Gastrocnemius medialis (tissue), 4 donors: ENCODE results near the gene ARMC7. TPM values are rescaled to one million over a fixed set of nuclear protein-coding genes. Genes with fewer than 3 reads are reported as not detected.

Source experiments
- ATAC-seq, 2 donors: fragments of 150-250 bp; one replicate each; pipeline ENCODE4 v1.9.1; 2016
- DNase-seq, 2 donors: peaks; one replicate each; pipeline ENCODE4 v3.0.0-alpha.2; 2019
- H3K27ac ChIP-seq, 4 donors: fragments of 200-600 bp; sonication (generic); 1 replicate in 1 of 4; 2 replicates in 3 of 4; pipeline ENCODE4 v1.5.1; 2016 to 2018; ENCODE audit warnings: mild to moderate bottlenecking in 2 of 4, moderate library complexity in 1 of 4
- H3K27me3 ChIP-seq, 3 donors: fragments of 200-600 bp; sonication (generic) in 2 of 3; 1 replicate in 1 of 3; 2 replicates in 2 of 3; pipeline versions ENCODE4 v1.5.1 to v1.6.0; 2016 to 2019; ENCODE audit warnings: mild to moderate bottlenecking in 1 of 3, moderate library complexity in 1 of 3
- H3K36me3 ChIP-seq, 2 donors: fragments of 200-600 bp; sonication (generic) in 1 of 2; one replicate each; pipeline ENCODE4 v1.5.1; 2017 to 2018
- H3K4me1 ChIP-seq, 2 donors: fragments of 200-600 bp; sonication (generic) in 1 of 2; one replicate each; pipeline ENCODE4 v1.5.1; 2016 to 2017; ENCODE audit warnings: mild to moderate bottlenecking in 2 of 2
- H3K4me3 ChIP-seq, 4 donors: fragments of 200-600 bp; sonication (generic) in 3 of 4; 1 replicate in 1 of 4; 2 replicates in 3 of 4; pipeline ENCODE4 v1.5.1; 2016 to 2019; ENCODE audit warnings: mild to moderate bottlenecking in 2 of 4
- H3K9me3 ChIP-seq, 3 donors: fragments of 200-600 bp; sonication (generic) in 2 of 3; 1 replicate in 1 of 3; 2 replicates in 2 of 3; pipeline ENCODE4 v1.5.1; 2016 to 2019
- POLR2A ChIP-seq, 2 donors: fragments of 450-650 bp; IDR thresholded peaks; one replicate each; pipeline ENCODE4 v1.6.1; 2017; ENCODE audit warnings: antibody characterized with exemption in 2 of 2, mild to moderate bottlenecking in 2 of 2, moderate library complexity in 2 of 2
- in situ Hi-C, 4 donors: fragments of 200-750 bp; cut with MboI; loops; one replicate each; pipeline versions ENCODE4 v1.15.0 to v1.8.0; 2017; ENCODE audit warnings: low sequenced_read_pairs in 4 of 4
- intact Hi-C: fragments of 100-400 bp; cut with DNase I; formaldehyde crosslinking; loops from one replicate; pipeline ENCODE4 v1.15.1; 2023; ENCODE audit warnings: low total_unique reads
- total RNA-seq, 4 donors: library from RNA; depleted of rRNA; stranded (reverse); fragments of >200 nt; gene quantifications; one replicate each; pipeline versions ENCODE4 v1.1.0 to v1.2.3, GENCODE V29; 2016
- TF ChIP-seq, protein P1 (sequence below), 5 experiments: fragments of 450-650 bp in 3 of 5; fragments of 200-600 bp in 2 of 5; sonication (generic) in 2 of 5; IDR thresholded peaks in 4 of 5; conservative IDR thresholded peaks in 1 of 5; 1 replicate in 4 of 5; 2 replicates in 1 of 5; pipeline ENCODE4 v1.5.1; 2016 to 2019; ENCODE audit warnings: antibody characterized with exemption in 5 of 5, mild to moderate bottlenecking in 3 of 5, moderate library complexity in 3 of 5

Gene ARMC7
- total RNA-seq, 4 donors from 2014 or later: 2.0 to 4.4 (median 3.0) TPM

DNA sequence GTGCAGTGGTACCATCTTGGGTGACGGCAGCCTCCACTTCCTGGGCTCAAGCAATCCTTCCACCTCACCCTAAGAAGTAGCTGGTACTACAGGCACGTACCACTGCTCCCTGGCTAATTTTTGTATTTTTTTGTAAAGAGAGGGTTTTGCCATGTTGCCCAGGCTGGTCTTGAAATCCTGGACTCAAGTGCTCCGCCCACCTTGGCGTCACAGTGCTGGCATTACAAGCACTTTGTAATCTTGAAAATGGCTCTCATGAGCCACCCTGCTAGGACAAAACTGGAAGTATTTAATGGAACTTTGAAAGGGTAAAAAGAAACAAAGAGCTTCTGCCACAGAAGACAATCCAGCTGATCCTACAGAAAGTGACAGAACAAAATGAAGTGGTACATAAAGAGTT, 63.8 kb downstream of the ARMC7 start:
- intact Hi-C loops: loop anchor here (10.0 kb wide), 1 partner anchor 109 kb away; no protein-coding TSS in a partner anchor
- TF ChIP-seq, protein P1, sequence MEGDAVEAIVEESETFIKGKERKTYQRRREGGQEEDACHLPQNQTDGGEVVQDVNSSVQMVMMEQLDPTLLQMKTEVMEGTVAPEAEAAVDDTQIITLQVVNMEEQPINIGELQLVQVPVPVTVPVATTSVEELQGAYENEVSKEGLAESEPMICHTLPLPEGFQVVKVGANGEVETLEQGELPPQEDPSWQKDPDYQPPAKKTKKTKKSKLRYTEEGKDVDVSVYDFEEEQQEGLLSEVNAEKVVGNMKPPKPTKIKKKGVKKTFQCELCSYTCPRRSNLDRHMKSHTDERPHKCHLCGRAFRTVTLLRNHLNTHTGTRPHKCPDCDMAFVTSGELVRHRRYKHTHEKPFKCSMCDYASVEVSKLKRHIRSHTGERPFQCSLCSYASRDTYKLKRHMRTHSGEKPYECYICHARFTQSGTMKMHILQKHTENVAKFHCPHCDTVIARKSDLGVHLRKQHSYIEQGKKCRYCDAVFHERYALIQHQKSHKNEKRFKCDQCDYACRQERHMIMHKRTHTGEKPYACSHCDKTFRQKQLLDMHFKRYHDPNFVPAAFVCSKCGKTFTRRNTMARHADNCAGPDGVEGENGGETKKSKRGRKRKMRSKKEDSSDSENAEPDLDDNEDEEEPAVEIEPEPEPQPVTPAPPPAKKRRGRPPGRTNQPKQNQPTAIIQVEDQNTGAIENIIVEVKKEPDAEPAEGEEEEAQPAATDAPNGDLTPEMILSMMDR (IDR thresholded peaks at IDR 0.05 in 4 of 5, conservative IDR thresholded peaks at IDR 0.05 in 1 of 5): no peak
- Histone ChIP-seq H3K4me1 (no peaks in the 10 kb centered on the region), H3K27ac (no peak overlapping the region), H3K9me3 (no peaks in the 10 kb centered on the region), H3K27me3 (no peaks in the 10 kb centered on the region), H3K4me3 (no peak overlapping the region), H3K36me3 (peaks cover 2 to 56% of the 10 kb centered on the region in 2 donors)
- DNase-seq: no peak
- no peak for ATAC-seq
- in situ Hi-C loops: loop anchor here in 3 of 4 donors (10.0 kb wide), 2 partner anchors 49 to 59 kb away; no protein-coding TSS in a partner anchor

DNA sequence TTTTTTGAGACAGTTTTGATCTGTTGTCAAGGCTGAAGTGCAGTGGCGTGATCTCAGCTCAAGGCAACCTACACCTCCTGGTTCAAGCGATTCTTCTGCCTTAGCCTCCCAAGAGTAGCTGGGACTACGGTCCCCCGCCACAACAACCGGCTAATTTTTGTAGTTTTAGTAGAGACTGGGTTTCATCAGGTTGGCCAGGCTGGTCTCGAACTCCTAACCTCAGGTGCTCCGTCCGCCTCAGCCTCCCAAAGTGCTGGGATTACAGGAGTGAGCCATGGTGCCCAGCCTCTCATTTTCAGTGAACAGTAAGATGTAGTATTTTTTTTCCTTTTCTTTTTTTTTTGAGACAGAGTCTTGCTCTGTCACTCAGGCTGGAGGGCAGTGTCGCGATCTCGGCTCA, 65.2 kb downstream of the ARMC7 start:
- Histone ChIP-seq H3K4me3 (no peak overlapping the region), H3K9me3 (no peaks in the 10 kb centered on the region), H3K4me1 (peaks cover 5% of the 10 kb centered on the region in 2 donors), H3K36me3 (peaks cover 2 to 61% of the 10 kb centered on the region in 2 donors), H3K27me3 (no peaks in the 10 kb centered on the region), H3K27ac (no peak overlapping the region)
- TF ChIP-seq, protein P1 (IDR thresholded peaks at IDR 0.05 in 4 of 5, conservative IDR thresholded peaks at IDR 0.05 in 1 of 5): no peak
- TF ChIP-seq POLR2A (IDR thresholded peaks at IDR 0.05): no peak
- DNase-seq (no peak), ATAC-seq (no peak)
- intact Hi-C loops: loop anchor here (10.0 kb wide), 1 partner anchor 110 kb away; no protein-coding TSS in a partner anchor
- in situ Hi-C loops: loop anchor here (5.0 to 25.0 kb wide), 4 partner anchors 50 to 213 kb away; partner anchors contain the start of gene HID1 (in 1 of the 4)

DNA sequence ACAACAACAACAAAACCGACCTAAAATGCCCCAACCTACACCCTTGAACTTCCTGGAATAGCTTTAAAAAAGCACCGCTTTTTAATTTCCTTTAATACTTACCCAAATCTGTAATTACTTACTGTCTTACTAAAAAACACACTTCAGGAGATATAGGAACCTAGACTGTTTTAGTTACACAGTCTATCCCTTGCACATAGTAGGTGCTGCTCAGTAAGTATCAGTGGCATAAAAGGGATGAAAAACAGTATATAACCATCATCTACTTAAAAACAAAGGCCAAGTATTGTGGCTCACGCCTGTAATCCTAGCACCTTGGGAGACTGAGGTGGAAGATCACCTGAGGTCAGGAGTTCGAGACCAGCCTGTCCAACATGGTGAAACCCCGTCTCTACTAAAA, 66.9 kb downstream of the ARMC7 start:
- Histone ChIP-seq H3K9me3 (no peaks in the 10 kb centered on the region), H3K27ac (no peak overlapping the region), H3K4me3 (no peak overlapping the region), H3K36me3 (peaks cover 2 to 61% of the 10 kb centered on the region in 2 donors), H3K4me1 (peaks cover 21 to 22% of the 10 kb centered on the region in 2 donors), H3K27me3 (no peaks in the 10 kb centered on the region)
- in situ Hi-C loops (loop anchor here (5.0 to 25.0 kb wide), 4 partner anchors 52 to 214 kb away; partner anchors contain the start of gene HID1 (in 1 of the 4)), intact Hi-C loops (loop anchor here (10.0 kb wide), 1 partner anchor 112 kb away; no protein-coding TSS in a partner anchor)
- ATAC-seq: no peak
- no peak for DNase-seq
- TF ChIP-seq, protein P1 (IDR thresholded peaks at IDR 0.05 in 4 of 5, conservative IDR thresholded peaks at IDR 0.05 in 1 of 5): no peak

DNA sequence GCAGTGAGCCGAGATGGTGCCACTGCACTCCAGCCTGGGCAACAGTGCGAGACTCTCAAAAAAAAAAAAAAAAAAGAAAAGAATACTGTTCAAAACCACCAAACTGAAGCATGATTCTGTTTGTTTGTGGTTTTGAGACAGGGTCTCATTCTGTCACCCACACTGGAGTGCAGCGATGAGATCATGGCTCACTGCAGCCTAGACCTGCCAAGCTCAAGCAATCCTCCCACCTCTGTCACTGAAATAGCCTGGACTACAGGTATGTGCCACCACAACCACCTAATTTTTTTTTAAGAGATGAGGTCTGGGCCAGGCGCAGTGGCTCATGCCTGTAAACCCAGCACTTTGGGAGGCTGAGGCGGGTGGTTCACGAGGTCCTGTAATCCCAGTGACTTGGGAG, 68.7 kb downstream of the ARMC7 start:
- in situ Hi-C loops (loop anchor here (5.0 to 25.0 kb wide), 4 partner anchors 54 to 216 kb away; partner anchors contain the start of gene HID1 (in 1 of the 4)), intact Hi-C loops (loop anchor here (10.0 kb wide), 1 partner anchor 114 kb away; no protein-coding TSS in a partner anchor)
- Histone ChIP-seq H3K9me3 (no peaks in the 10 kb centered on the region), H3K27me3 (no peaks in the 10 kb centered on the region), H3K4me3 (no peak overlapping the region), H3K4me1 (peaks cover 25% of the 10 kb centered on the region in 2 donors), H3K36me3 (peaks cover 2 to 47% of the 10 kb centered on the region in 2 donors), H3K27ac (peak overlapping the region in 1 of 4 donors; percentile 37)
- DNase-seq (no peak), ATAC-seq (no peak)
- no peak for TF ChIP-seq POLR2A (IDR thresholded peaks at IDR 0.05)
- TF ChIP-seq, protein P1 (IDR thresholded peaks at IDR 0.05 in 4 of 5, conservative IDR thresholded peaks at IDR 0.05 in 1 of 5): no peak

Other genes starting within 250 kb of the ARMC7 start
- 1 to 10 TPM; 2.1 to 6.0 (median 3.2) TPM for gene FDXR, start 237.0 kb upstream of the ARMC7 start, total RNA-seq
- not detected for gene FADS6, start 216.3 kb upstream of the ARMC7 start, total RNA-seq
- not detected for gene USH1G, start 186.7 kb upstream of the ARMC7 start, total RNA-seq
- gene OTOP2, start 185.7 kb upstream of the ARMC7 start, total RNA-seq: under 1 TPM in 1 of 4 donors, not detected in 3; 0.19 TPM
- gene OTOP3, start 174.1 kb upstream of the ARMC7 start, total RNA-seq: not detected
- 1 to 10 TPM; 2.2 to 4.3 (median 2.9) TPM for gene HID1, start 137.2 kb upstream of the ARMC7 start, total RNA-seq
- gene CDR2L, start 122.3 kb upstream of the ARMC7 start, total RNA-seq: 1 to 10 TPM; 1.3 to 3.6 (median 2.6) TPM
- 100 to 1,000 TPM in 3 of 4 donors, 10 to 100 TPM in 1; 97.9 to 141 (median 107) TPM for gene MRPL58, start 97.3 kb upstream of the ARMC7 start, total RNA-seq
- gene ATP5PD, start 63.0 kb upstream of the ARMC7 start, total RNA-seq: 100 to 1,000 TPM; 377 to 495 (median 491) TPM
- gene KCTD2, start 62.7 kb upstream of the ARMC7 start, total RNA-seq: 10 to 100 TPM; 29.4 to 51.1 (median 41.8) TPM
- gene SLC16A5, start 22.0 kb upstream of the ARMC7 start, total RNA-seq: 1 to 10 TPM; 1.5 to 7.9 (median 6.9) TPM
- 100 to 1,000 TPM in 1 of 4 donors, 10 to 100 TPM in 3; 62.8 to 111 (median 68.0) TPM for gene NT5C, start 21.8 kb downstream of the ARMC7 start, total RNA-seq
- gene JPT1, start 44.5 kb downstream of the ARMC7 start, total RNA-seq: 100 to 1,000 TPM in 1 of 4 donors, 10 to 100 TPM in 3; 35.5 to 113 (median 71.8) TPM
- gene SUMO2, start 73.0 kb downstream of the ARMC7 start, total RNA-seq: 10 to 100 TPM; 36.7 to 45.1 (median 43.3) TPM
- gene NUP85, start 95.7 kb downstream of the ARMC7 start, total RNA-seq: 10 to 100 TPM in 3 of 4 donors, 1 to 10 TPM in 1; 9.4 to 27.7 (median 13.6) TPM
- gene GGA3, start 151.6 kb downstream of the ARMC7 start, total RNA-seq: 10 to 100 TPM; 31.3 to 42.3 (median 35.3) TPM
- 100 to 1,000 TPM in 1 of 4 donors, 10 to 100 TPM in 3; 68.5 to 118 (median 82.6) TPM for gene MRPS7, start 151.9 kb downstream of the ARMC7 start, total RNA-seq
- 10 to 100 TPM; 50.5 to 96.1 (median 72.4) TPM for gene MIF4GD, start 161.3 kb downstream of the ARMC7 start, total RNA-seq
- gene SLC25A19, start 179.5 kb downstream of the ARMC7 start, total RNA-seq: 10 to 100 TPM in 3 of 4 donors, 1 to 10 TPM in 1; 6.1 to 18.7 (median 14.4) TPM